Measurements from ENCODE around the gene PLK4. TPM values are rescaled to one million over a fixed set of nuclear protein-coding genes. Genes with fewer than 3 reads are reported as not detected.

The PLK4 gene
- total and polyA plus RNA-seq, 2 experiments from 2014 or later: 5.3 to 5.4 TPM

GRCh38 chr4:127849505-127850234 lies 31.0 kb upstream of the PLK4 start:
- Histone ChIP-seq H3K79me2 (peaks cover 5% of the 10 kb centered on the region), H3K9me2 (replicated peaks; ENCODE audit: insufficient read depth) (no peaks in the 10 kb centered on the region), H3K4me3 (no peak overlapping the region), H3K4me1 (ENCODE audit: insufficient read depth) (no peaks in the 10 kb centered on the region), H3K27me3 (no peaks in the 10 kb centered on the region), H4K20me1 (ENCODE audit: insufficient read depth, poor library complexity, severe bottlenecking) (no peaks in the 10 kb centered on the region), H3K27ac (no peak overlapping the region), H3K9me3 (ENCODE audit: low read depth) (peaks cover 18% of the 10 kb centered on the region), H2AFZ (no peak overlapping the region), H3K4me2 (no peak overlapping the region), H3K36me3 (replicated peaks; ENCODE audit: insufficient read depth, low read depth) (no peaks in the 10 kb centered on the region)
- TF ChIP-seq EZH2 (IDR thresholded peaks at IDR 0.05; ENCODE audit: borderline replicate concordance) (no peak), CTCF (IDR thresholded peaks at IDR 0.05; ENCODE audit: poor library complexity) (no peak), EZH2phosphoT487 (IDR thresholded peaks at IDR 0.05; ENCODE audit: low read depth, severe bottlenecking, unreplicated experiment) (no peak)
- WGBS (ENCODE audit: low lambda C conversion rate, missing lambda C conversion rate): 100% methylated on average over 1 of the region's 1 CpG
- DNase-seq (ENCODE audit: low spot score): no peak

GRCh38 chr4:127852661-127853060 lies 28.0 kb upstream of the PLK4 start:
- DNase-seq (ENCODE audit: low spot score): no peak
- Histone ChIP-seq H3K79me2 (no peaks in the 10 kb centered on the region), H2AFZ (no peak overlapping the region), H3K4me2 (no peak overlapping the region), H3K4me1 (ENCODE audit: insufficient read depth) (peaks cover 8% of the 10 kb centered on the region), H3K9me3 (ENCODE audit: low read depth) (peaks cover 18% of the 10 kb centered on the region), H3K36me3 (replicated peaks; ENCODE audit: insufficient read depth, low read depth) (no peaks in the 10 kb centered on the region), H3K27me3 (no peaks in the 10 kb centered on the region), H3K27ac (no peak overlapping the region), H3K9me2 (replicated peaks; ENCODE audit: insufficient read depth) (no peaks in the 10 kb centered on the region), H4K20me1 (ENCODE audit: insufficient read depth, poor library complexity, severe bottlenecking) (no peaks in the 10 kb centered on the region), H3K4me3 (no peak overlapping the region)
- TF ChIP-seq CTCF (IDR thresholded peaks at IDR 0.05; ENCODE audit: poor library complexity) (no peak), EZH2phosphoT487 (IDR thresholded peaks at IDR 0.05; ENCODE audit: low read depth, severe bottlenecking, unreplicated experiment) (no peak), EZH2 (IDR thresholded peaks at IDR 0.05; ENCODE audit: borderline replicate concordance) (no peak)
- WGBS (ENCODE audit: low lambda C conversion rate, missing lambda C conversion rate): 35% methylated on average over 1 of the region's 1 CpG

- no peak for DNase-seq (ENCODE audit: low spot score)
- Histone ChIP-seq H3K27me3 (no peaks in the 10 kb centered on the region), H3K4me2 (no peak overlapping the region), H2AFZ (no peak overlapping the region), H3K79me2 (no peaks in the 10 kb centered on the region), H3K4me3 (no peak overlapping the region), H3K36me3 (replicated peaks; ENCODE audit: insufficient read depth, low read depth) (no peaks in the 10 kb centered on the region), H3K9me3 (ENCODE audit: low read depth) (peaks cover 1% of the 10 kb centered on the region), H4K20me1 (ENCODE audit: insufficient read depth, poor library complexity, severe bottlenecking) (no peaks in the 10 kb centered on the region), H3K9me2 (replicated peaks; ENCODE audit: insufficient read depth) (no peaks in the 10 kb centered on the region), H3K27ac (peak overlapping the region; percentile 60), H3K4me1 (ENCODE audit: insufficient read depth) (peaks cover 8% of the 10 kb centered on the region)
- TF ChIP-seq CTCF (IDR thresholded peaks at IDR 0.05; ENCODE audit: poor library complexity) (no peak), EZH2 (IDR thresholded peaks at IDR 0.05; ENCODE audit: borderline replicate concordance) (no peak), EZH2phosphoT487 (IDR thresholded peaks at IDR 0.05; ENCODE audit: low read depth, severe bottlenecking, unreplicated experiment) (no peak)
Measured at GRCh38 chr4:127856196-127856812, 24.4 kb upstream of the PLK4 start.

Data from hepatocyte (in vitro differentiated cells).